NCI-H82 (cell line): ENCODE results near the gene LSM4.
"Not testable (repeated sequence)": the region's sequence is repeated elsewhere in the genome, so short reads cannot be mapped to it uniquely, and the experiment has no call there.

ENCODE experiments used
- DNase-seq: peaks from one replicate; lab custom pipeline; 2025; lab: John Stamatoyannopoulos, UW

Gene LSM4

DNA sequence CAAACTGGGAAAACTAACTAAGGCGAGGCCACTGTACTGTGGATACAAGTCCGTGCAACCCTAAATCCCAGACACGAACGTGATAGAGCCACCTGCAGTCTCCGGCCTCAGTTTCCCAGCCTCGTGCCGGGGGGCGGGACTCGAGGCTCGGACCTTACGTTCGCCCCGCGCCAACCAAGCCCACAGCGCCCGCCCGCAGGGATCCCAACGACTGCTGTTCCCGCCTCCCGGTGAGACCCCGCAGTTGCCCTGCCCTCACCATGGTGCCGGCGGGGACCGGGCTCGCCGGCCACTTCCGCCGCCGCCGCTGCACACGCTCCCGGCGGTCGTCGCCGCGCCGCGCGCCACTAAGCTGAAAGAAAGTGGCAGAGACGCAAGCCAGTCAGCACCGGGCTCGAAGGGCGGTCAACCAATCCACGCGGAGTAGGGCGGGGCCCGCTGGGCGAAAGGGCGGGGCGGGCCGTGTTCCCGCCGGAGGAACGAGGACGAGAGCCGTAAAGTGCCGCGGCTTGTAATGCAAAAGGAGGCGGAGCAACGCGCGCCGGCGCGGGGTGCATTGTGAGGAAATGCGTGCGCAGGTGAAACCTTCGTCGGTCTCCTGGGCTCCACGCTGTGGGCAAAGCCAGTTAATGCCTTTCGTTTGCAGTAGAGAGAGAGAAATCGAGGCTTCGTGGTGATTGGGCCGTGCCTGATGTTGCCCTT is at the start of gene LSM4:
LSM4 (minus strand) TSS at position 318 of the 702 bp plus-strand sequence; CDS start at position 262, 56 bp downstream.
- peak; percentile 100 for DNase-seq

GRCh38 chr19:18368504-18369222 is 45.8 kb upstream of the LSM4 start:
- peak; percentile 66 for DNase-seq

GRCh38 chr19:18366021-18366435 is 43.2 kb upstream of the LSM4 start:
- no peak for DNase-seq

- DNase-seq, result no peak
Measured at GRCh38 chr19:18364826-18365528, 42.1 kb upstream of the LSM4 start.

DNA sequence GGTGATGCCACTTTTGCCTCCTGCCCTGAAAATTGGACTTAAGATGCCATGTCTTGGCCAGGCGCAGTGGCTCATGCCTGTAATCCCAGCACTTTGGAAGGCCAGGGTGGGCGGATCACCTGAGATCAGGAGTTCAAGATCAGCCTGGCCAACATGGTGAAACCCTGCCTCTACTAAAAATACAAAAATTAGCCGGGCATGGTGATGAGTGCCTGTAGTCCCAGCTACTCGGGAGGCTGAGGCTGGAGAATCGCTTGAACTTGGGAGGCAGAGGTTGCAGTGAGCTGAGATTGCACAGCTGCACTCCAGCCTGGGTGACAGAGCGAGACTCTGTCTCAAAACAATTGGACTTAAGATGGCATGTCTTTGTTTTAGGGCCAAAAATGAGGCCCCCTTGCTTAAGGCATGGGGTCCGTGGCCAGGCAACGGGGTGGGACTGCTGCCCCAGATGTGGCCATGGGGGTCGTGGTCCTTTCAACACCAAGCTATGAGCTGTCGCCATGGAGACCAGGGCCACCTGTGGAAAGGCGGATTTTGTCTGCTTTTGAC is 41.5 kb upstream of the LSM4 start:
- DNase-seq, result not testable (repeated sequence)

DNA sequence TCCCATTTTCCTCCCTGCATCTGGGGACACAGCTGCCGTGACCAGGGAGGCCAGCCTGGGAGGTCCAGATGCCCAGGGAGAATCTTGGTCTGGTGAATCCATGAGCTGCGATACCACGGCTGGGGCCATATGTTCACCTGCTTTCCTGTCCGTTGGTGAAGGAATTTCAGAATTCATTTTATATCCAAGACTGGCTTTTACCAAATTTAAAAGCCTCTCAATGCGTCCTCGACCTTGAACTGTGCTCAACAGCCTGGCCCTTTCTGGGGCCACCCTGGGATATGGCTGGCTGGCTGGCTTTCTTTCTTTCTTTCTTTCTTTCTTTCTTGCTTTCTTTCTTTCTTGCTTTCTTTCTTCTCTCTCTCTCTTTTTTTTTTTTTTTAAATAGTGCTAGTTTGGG is 40.9 kb upstream of the LSM4 start:
- no peak for DNase-seq

DNA sequence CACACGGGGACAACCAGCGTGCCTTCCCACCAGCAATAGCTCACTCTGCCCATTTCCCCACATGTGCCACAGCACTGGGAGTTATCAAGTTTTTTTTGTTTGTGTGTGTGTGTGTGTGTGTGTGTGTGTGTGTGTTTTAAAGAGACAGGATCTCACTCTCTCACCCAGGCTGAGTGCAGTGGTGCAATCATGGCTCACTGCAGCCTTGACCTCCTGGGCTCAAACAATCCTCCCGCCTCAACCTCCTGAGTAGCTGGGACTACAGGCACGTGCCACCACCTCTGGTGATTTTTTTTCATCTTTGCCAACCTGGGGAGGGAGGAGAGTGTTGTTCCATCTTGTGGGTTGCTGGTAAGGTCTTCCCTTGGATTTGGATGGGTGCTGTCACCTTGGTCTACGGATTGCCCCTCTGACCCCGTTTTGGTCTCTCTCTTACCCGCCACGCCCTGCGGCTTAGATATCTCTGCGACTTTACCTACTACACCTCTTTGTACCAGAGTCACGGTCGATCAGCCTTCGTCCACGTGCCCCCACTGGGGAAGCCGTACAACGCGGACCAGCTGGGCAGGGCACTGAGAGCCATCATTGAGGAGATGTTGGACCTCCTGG is 40.2 kb upstream of the LSM4 start:
- DNase-seq, result no peak

GRCh38 chr19:18361646-18362045 is 38.8 kb upstream of the LSM4 start:
- DNase-seq, result no peak

- no peak for DNase-seq
Measured at GRCh38 chr19:18357041-18357440, 34.2 kb upstream of the LSM4 start.

- DNase-seq, result not testable (repeated sequence)
Measured at GRCh38 chr19:18354743-18355142, 31.9 kb upstream of the LSM4 start.

- DNase-seq, result no peak
Measured at GRCh38 chr19:18353378-18354005, 30.6 kb upstream of the LSM4 start.

DNA sequence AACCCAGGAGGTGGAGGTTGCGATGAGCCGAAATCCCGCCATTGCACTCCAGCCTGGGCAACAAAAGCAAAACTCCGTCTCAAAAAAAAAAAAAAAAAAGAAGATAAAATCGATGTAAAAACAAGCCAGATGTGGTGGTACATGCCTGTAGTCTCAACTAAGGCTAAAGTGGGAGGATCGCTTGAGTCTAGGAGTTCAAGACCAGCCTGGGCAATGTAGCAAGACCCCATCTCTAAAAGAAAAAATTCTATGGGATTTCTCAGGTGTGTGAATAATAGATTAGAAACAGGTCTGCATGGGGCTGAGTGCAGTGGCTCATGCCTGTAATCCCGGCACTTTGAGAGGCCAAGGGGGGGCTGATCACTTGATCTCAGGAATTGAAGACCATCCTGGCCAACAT is 28.7 kb upstream of the LSM4 start:
- DNase-seq, result no peak

DNA sequence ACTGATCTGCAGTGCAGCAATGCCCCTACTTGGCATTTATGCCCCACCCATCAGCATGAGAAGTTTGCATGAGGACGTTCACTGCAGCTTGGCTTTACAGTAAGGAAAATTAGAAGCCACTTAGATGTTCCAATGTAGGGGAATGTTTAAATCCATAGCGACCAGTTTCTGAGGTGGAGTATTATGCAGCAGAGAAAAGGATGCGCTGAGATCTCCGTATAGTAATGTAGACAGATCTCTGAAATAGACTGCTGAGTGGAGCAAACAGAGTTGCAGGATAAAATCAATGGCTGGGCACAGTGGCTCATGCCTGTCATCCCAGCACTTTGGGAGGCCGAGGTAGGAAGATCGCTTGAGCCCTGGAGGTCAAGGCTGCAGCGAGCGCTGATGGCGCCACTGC is 27.6 kb upstream of the LSM4 start:
- DNase-seq, result no peak

DNA sequence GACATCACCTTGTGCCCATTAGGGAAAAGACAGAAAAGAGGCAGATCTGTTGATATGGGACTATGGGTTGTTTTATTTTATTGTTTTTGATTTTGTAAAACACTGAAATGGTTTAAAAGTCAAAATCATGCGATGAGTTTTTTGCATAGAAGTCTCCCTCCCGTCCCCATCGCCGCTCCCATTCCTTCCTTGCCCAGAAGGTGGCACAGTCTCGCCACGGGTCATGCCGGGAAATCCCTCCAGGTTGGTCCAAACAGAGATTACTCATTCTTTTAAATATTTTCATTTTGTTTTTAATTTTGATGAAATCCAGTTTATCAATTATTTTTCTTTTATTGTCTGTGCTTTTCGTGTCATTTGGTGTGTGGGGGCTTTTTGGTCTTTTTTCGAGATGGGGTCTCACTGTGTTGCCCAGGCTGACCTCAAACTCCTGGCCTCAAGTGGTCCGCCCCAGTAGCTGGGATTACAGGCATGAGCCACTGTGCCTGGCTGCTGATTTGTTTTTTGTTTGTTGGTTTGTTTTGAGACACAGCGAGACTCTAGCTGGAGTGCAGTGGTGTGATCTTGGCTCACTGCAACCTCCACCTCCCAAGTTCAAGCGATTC is 26.8 kb upstream of the LSM4 start:
- peak; percentile 65 for DNase-seq

DNA sequence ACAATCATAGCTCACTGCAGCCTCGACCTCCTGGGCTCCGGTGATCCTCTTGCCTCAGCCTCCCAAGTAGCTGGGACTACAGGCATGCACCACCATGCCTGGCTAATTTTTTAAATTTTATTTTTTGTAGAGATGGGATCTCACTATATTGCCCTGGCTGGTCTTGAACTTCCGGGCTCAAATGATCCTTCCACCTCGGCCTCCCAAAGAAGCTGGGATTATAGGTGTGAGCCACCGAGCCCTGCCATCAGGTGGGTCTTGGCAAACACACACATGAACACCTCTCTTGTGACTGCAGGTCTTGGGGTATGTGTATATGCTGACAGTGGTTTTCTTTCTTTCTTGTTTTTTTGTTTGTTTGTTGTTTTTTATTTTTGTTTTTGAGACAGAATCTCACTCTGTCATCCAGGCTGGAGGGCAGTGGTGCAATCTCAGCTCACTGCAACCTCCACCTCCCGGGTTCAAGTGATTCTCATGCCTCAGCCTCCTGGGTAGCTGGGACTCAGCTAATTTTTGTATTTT is 26.0 kb upstream of the LSM4 start:
- not testable (repeated sequence) for DNase-seq

GRCh38 chr19:18348171-18348570 is 25.3 kb upstream of the LSM4 start:
- DNase-seq, result no peak

DNA sequence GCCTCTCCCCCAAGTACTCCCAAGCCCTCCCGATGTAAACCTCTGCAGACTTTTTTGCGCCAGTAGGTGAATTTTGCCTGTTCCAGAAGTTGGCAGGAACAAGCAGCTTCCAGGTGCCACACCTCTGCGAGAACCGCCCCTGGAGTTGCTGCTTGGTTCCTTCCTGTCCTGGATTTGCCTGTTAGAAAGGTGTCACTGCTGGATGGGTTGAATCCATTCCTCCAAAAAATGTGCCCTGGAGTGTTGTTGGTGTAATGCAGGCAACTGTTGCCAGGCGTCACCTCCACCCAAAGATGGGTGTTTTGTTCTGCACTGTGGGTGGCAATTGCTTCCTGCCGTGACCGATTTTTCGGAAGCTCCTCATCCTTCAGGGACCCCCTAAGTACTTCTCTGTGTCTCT is 23.2 kb upstream of the LSM4 start:
- DNase-seq, result no peak

DNA sequence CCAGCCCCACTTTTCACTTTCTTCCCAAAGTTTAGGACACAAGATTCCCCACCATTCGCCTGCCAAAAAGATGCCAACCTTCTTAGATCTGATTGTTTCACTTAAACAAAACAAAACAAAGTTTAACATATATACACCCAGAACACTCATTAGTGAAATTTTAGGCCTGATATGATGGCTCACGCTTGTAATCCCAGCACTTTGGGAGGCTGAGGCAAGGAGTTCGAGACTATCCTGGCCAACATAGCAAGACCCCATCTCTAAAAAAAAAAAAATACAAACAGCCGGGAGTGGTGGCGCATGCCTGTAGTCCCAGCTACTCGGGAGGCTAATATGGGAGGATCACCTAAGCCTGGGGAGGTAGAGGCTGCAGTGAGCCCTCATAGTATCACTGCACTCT is 22.4 kb upstream of the LSM4 start:
- DNase-seq, result no peak

- DNase-seq, result no peak
Measured at GRCh38 chr19:18344582-18344950, 21.7 kb upstream of the LSM4 start.

GRCh38 chr19:18342090-18342632 is 19.3 kb upstream of the LSM4 start:
- no peak for DNase-seq
